ENCODE results near the gene PDE8A.

DNA sequence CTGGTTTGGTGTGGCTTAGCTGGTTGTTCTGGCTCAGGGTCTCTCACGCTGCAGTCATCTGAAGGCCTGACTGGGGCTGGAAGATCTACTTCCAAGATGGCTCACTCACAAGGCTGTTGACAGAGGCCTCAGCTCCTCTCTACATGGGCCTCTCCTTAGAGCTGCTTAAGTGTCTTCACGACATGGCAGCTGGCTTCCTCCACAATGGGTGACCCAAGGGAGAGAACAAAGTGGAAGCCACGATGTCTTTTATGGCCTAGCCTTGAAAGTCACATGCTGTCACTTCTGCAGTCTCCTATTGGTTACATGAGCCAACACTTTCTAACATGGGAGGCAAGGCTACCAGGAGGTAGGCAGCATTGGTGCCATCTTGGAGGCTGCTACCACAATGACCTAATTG, 13.4 kb upstream of the PDE8A start:
- TF ChIP-seq, protein P1, sequence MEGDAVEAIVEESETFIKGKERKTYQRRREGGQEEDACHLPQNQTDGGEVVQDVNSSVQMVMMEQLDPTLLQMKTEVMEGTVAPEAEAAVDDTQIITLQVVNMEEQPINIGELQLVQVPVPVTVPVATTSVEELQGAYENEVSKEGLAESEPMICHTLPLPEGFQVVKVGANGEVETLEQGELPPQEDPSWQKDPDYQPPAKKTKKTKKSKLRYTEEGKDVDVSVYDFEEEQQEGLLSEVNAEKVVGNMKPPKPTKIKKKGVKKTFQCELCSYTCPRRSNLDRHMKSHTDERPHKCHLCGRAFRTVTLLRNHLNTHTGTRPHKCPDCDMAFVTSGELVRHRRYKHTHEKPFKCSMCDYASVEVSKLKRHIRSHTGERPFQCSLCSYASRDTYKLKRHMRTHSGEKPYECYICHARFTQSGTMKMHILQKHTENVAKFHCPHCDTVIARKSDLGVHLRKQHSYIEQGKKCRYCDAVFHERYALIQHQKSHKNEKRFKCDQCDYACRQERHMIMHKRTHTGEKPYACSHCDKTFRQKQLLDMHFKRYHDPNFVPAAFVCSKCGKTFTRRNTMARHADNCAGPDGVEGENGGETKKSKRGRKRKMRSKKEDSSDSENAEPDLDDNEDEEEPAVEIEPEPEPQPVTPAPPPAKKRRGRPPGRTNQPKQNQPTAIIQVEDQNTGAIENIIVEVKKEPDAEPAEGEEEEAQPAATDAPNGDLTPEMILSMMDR (IDR thresholded peaks at IDR 0.05), result no peak
- no peak for TF ChIP-seq TCF7L2 (IDR thresholded peaks at IDR 0.05; ENCODE audit: low read depth, low read length)
- no peak for TF ChIP-seq SIN3A (IDR thresholded peaks at IDR 0.05; ENCODE audit: borderline replicate concordance, insufficient read depth, low read depth, low read length)
- TF ChIP-seq, protein P2, sequence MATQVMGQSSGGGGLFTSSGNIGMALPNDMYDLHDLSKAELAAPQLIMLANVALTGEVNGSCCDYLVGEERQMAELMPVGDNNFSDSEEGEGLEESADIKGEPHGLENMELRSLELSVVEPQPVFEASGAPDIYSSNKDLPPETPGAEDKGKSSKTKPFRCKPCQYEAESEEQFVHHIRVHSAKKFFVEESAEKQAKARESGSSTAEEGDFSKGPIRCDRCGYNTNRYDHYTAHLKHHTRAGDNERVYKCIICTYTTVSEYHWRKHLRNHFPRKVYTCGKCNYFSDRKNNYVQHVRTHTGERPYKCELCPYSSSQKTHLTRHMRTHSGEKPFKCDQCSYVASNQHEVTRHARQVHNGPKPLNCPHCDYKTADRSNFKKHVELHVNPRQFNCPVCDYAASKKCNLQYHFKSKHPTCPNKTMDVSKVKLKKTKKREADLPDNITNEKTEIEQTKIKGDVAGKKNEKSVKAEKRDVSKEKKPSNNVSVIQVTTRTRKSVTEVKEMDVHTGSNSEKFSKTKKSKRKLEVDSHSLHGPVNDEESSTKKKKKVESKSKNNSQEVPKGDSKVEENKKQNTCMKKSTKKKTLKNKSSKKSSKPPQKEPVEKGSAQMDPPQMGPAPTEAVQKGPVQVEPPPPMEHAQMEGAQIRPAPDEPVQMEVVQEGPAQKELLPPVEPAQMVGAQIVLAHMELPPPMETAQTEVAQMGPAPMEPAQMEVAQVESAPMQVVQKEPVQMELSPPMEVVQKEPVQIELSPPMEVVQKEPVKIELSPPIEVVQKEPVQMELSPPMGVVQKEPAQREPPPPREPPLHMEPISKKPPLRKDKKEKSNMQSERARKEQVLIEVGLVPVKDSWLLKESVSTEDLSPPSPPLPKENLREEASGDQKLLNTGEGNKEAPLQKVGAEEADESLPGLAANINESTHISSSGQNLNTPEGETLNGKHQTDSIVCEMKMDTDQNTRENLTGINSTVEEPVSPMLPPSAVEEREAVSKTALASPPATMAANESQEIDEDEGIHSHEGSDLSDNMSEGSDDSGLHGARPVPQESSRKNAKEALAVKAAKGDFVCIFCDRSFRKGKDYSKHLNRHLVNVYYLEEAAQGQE (IDR thresholded peaks at IDR 0.05; ENCODE audit: insufficient read depth in 1 of 2, low read depth in 2 of 2, low read length in 1 of 2), result no peak
